GM18951 (cell line): ENCODE data around the gene BRD7.

Experiments used
- POLR2A ChIP-seq: IDR thresholded peaks from 4 replicates; pipeline ENCODE4 v1.6.1; 2011; ENCODE audit warnings: mild to moderate bottlenecking; ENCODE audit not compliant: insufficient read length, insufficient read depth; ENCODE audit errors: extremely low read depth
- in situ Hi-C: fragments of 300-500 bp; cut with MboI; formaldehyde crosslinking; loops from one replicate; pipeline ENCODE4 v1.12.0; 2022; ENCODE audit warnings: low sequenced_read_pairs, mixed read lengths, inconsistent platforms; ENCODE audit not compliant: unreplicated experiment

BRD7 gene

GRCh38 chr16:50332599-50332998, 36.2 kb downstream of the BRD7 start:
- in situ Hi-C loops = no loop called here
- no peak for TF ChIP-seq POLR2A

GRCh38 chr16:50331570-50331969, 37.2 kb downstream of the BRD7 start:
- TF ChIP-seq POLR2A = no peak
- in situ Hi-C loops = no loop called here

- TF ChIP-seq POLR2A = no peak
- in situ Hi-C loops = no loop called here
These were observed 39.2 kb downstream of the BRD7 start for GRCh38 chr16:50329446-50330189.

GRCh38 chr16:50326835-50327465, 41.8 kb downstream of the BRD7 start:
- in situ Hi-C loops = no loop called here
- no peak for TF ChIP-seq POLR2A

GRCh38 chr16:50326264-50326663, 42.5 kb downstream of the BRD7 start:
- TF ChIP-seq POLR2A = no peak
- in situ Hi-C loops = no loop called here

- in situ Hi-C loops = no loop called here
These were observed 44.4 kb downstream of the BRD7 start for GRCh38 chr16:50324345-50324744.

GRCh38 chr16:50323335-50324011, 45.3 kb downstream of the BRD7 start:
- in situ Hi-C loops = no loop called here
- TF ChIP-seq POLR2A = no peak

More at GRCh38 chr16:50324345-50324744, 44.4 kb downstream of the BRD7 start:
- no peak for TF ChIP-seq POLR2A

GRCh38 chr16:50322333-50322732, 46.5 kb downstream of the BRD7 start:
- in situ Hi-C loops = no loop called here
- TF ChIP-seq POLR2A = no peak

- in situ Hi-C loops = no loop called here
These were observed 48.5 kb downstream of the BRD7 start for GRCh38 chr16:50320310-50320709.

GRCh38 chr16:50318796-50319578, 49.8 kb downstream of the BRD7 start:
- TF ChIP-seq POLR2A = no peak
- in situ Hi-C loops = no loop called here

More at GRCh38 chr16:50320310-50320709, 48.5 kb downstream of the BRD7 start:
- no peak for TF ChIP-seq POLR2A

- TF ChIP-seq POLR2A = no peak
- in situ Hi-C loops = no loop called here
These were observed 51.7 kb downstream of the BRD7 start for GRCh38 chr16:50316848-50317630.

- no peak for TF ChIP-seq POLR2A
- in situ Hi-C loops = no loop called here
These were observed 52.5 kb downstream of the BRD7 start for GRCh38 chr16:50316102-50316847.

- in situ Hi-C loops = no loop called here
- TF ChIP-seq POLR2A = no peak
These were observed 53.3 kb downstream of the BRD7 start for GRCh38 chr16:50315346-50315997.
